Transverse colon (tissue), 4 donors: ENCODE results near the gene NPAS3. TPM values are rescaled to one million over a fixed set of nuclear protein-coding genes. Genes with fewer than 3 reads are reported as not detected.

Experiments used
- DNase-seq: peaks from one replicate; pipeline ENCODE4 v3.0.0-alpha.2; 2019
- H3K27ac ChIP-seq, 4 donors: fragments of 200-600 bp; sonication (generic); 2 replicates each; pipeline ENCODE4 v1.5.1; 2016 to 2018; ENCODE audit warnings: inconsistent platforms in 4 of 4
- H3K27me3 ChIP-seq: fragments of 200-600 bp; sonication (generic); 2 replicates; pipeline ENCODE4 v1.5.1; 2017; ENCODE audit warnings: inconsistent platforms
- H3K36me3 ChIP-seq, 4 donors: fragments of 200-600 bp; sonication (generic); 2 replicates each; pipeline ENCODE4 v1.5.1; 2017 to 2019; ENCODE audit warnings: inconsistent platforms in 4 of 4
- H3K4me1 ChIP-seq, 4 donors: fragments of 200-600 bp; sonication (generic); 2 replicates each; pipeline ENCODE4 v1.5.1; 2017 to 2020; ENCODE audit warnings: inconsistent platforms in 4 of 4
- H3K4me3 ChIP-seq, 4 donors: fragments of 200-600 bp; sonication (generic); 1 replicate in 1 of 4; 2 replicates in 3 of 4; pipeline versions ENCODE4 v1.5.1 to v1.6.1; 2017 to 2019; ENCODE audit warnings: inconsistent platforms in 4 of 4
- H3K9me3 ChIP-seq, 2 donors: fragments of 200-600 bp; sonication (generic); 2 replicates each; pipeline ENCODE4 v1.5.1; 2017 to 2019; ENCODE audit warnings: inconsistent platforms in 2 of 2
- CTCF ChIP-seq, 5 experiments: fragments of 200-600 bp in 3 of 5; fragments of 450-650 bp in 2 of 5; sonication (generic) in 3 of 5; IDR thresholded peaks; 1 replicate in 2 of 5; 2 replicates in 3 of 5; pipeline ENCODE4 v1.5.1; 2016 to 2017; ENCODE audit warnings: antibody characterized with exemption in 5 of 5, inconsistent platforms in 3 of 5, mild to moderate bottlenecking in 2 of 5, moderate library complexity in 1 of 5
- EP300 ChIP-seq: sonication (generic); formaldehyde crosslinking; IDR thresholded peaks from one replicate; pipeline ENCODE4 v1.6.1; 2017; ENCODE audit warnings: antibody characterized with exemption, low read depth
- POLR2A ChIP-seq: fragments of 450-650 bp; IDR thresholded peaks from one replicate; pipeline ENCODE4 v1.6.1; 2016; ENCODE audit warnings: antibody characterized with exemption, mild to moderate bottlenecking, moderate library complexity
- POLR2AphosphoS5 ChIP-seq, 3 donors: sonication (generic); formaldehyde crosslinking; IDR thresholded peaks; one replicate each; pipeline ENCODE4 v1.6.1; 2016; ENCODE audit warnings: antibody characterized with exemption in 3 of 3
- WGBS, 2 donors: methylation state at CpG; one replicate each; pipeline ENCODE4 v1.1.5; 2018; ENCODE audit warnings: low coverage in 1 of 2; 5-methylcytosine and 5-hydroxymethylcytosine counted together
- in situ Hi-C, 4 donors: fragments of 200-750 bp; cut with MboI; loops; one replicate each; pipeline versions ENCODE4 v1.15.0 to v1.15.1; 2017; ENCODE audit warnings: low sequenced_read_pairs in 3 of 4, low pct_ligation_motif_present in 1 of 4, low pct_unique_long_range_greater_than_20kb in 1 of 4
- intact Hi-C: fragments of 100-400 bp; cut with DNase I; formaldehyde crosslinking; loops from one replicate; pipeline ENCODE4 v1.15.1; 2023; ENCODE audit warnings: low total_unique reads
- total RNA-seq, 4 donors: library from RNA; depleted of rRNA; stranded (reverse); fragments of >200 nt; gene quantifications; one replicate each; pipeline ENCODE4 v1.1.0, GENCODE V29; 2016

The NPAS3 gene
- total RNA-seq, 4 donors from 2014 or later = 0.96 to 6.4 (median 1.8) TPM

GRCh38 chr14:33186656-33187055 lies 248.0 kb downstream of the NPAS3 start:
- no peaks in the 10 kb centered on the region for H3K36me3 ChIP-seq
- H3K27me3 ChIP-seq = no peaks in the 10 kb centered on the region
- no peak for DNase-seq
- in situ Hi-C loops = loop anchor here in 1 of 4 donors (25.0 kb wide), 1 partner anchor 601 kb away; no protein-coding TSS in a partner anchor
- no peaks in the 10 kb centered on the region for H3K4me1 ChIP-seq
- H3K9me3 ChIP-seq = no peaks in the 10 kb centered on the region
- no peak for TF ChIP-seq EP300
- no peak for TF ChIP-seq POLR2AphosphoS5 (IDR thresholded peaks at IDR 0.05)
- no peak for TF ChIP-seq CTCF (IDR thresholded peaks at IDR 0.05)
- TF ChIP-seq POLR2A = no peak
- intact Hi-C loops = no loop called here
- no peak overlapping the region for H3K27ac ChIP-seq
- no peak overlapping the region for H3K4me3 ChIP-seq

- in situ Hi-C loops = loop anchor here in 1 of 4 donors (25.0 kb wide), 1 partner anchor 598 kb away; no protein-coding TSS in a partner anchor
- 83 to 85% methylated on average over 2 of the region's 2 CpGs for WGBS, 2 donors
- no peak for DNase-seq
- no peaks in the 10 kb centered on the region for H3K36me3 ChIP-seq
- H3K27me3 ChIP-seq = no peaks in the 10 kb centered on the region
- no peak overlapping the region for H3K4me3 ChIP-seq
- no peaks in the 10 kb centered on the region for H3K4me1 ChIP-seq
- no peaks in the 10 kb centered on the region for H3K9me3 ChIP-seq
- intact Hi-C loops = no loop called here
- H3K27ac ChIP-seq = no peak overlapping the region
- TF ChIP-seq POLR2A (no peak), POLR2AphosphoS5 (IDR thresholded peaks at IDR 0.05) (no peak)
Measured at GRCh38 chr14:33188880-33189279, 250.2 kb downstream of the NPAS3 start.

- no peak for DNase-seq
- Histone ChIP-seq H3K27ac (no peak overlapping the region), H3K4me1 (no peaks in the 10 kb centered on the region), H3K9me3 (no peaks in the 10 kb centered on the region), H3K4me3 (no peak overlapping the region), H3K36me3 (no peaks in the 10 kb centered on the region), H3K27me3 (no peaks in the 10 kb centered on the region)
- in situ Hi-C loops = loop anchor here in 1 of 4 donors (25.0 kb wide), 1 partner anchor 595 kb away; no protein-coding TSS in a partner anchor
- intact Hi-C loops = no loop called here
- TF ChIP-seq CTCF (IDR thresholded peaks at IDR 0.05) (no peak), POLR2AphosphoS5 (IDR thresholded peaks at IDR 0.05) (no peak), EP300 (no peak), POLR2A (no peak)
Measured at GRCh38 chr14:33191855-33192254, 253.2 kb downstream of the NPAS3 start.

GRCh38 chr14:33194551-33194950 lies 255.9 kb downstream of the NPAS3 start:
- TF ChIP-seq POLR2AphosphoS5 (IDR thresholded peaks at IDR 0.05) (no peak), CTCF (IDR thresholded peaks at IDR 0.05) (no peak), EP300 (no peak), POLR2A (no peak)
- in situ Hi-C loops (loop anchor here in 1 of 4 donors (25.0 kb wide), 1 partner anchor 593 kb away; no protein-coding TSS in a partner anchor), intact Hi-C loops (no loop called here)
- no peak for DNase-seq
- Histone ChIP-seq H3K27me3 (no peaks in the 10 kb centered on the region), H3K36me3 (no peaks in the 10 kb centered on the region), H3K9me3 (no peaks in the 10 kb centered on the region), H3K4me3 (no peak overlapping the region), H3K27ac (no peak overlapping the region), H3K4me1 (no peaks in the 10 kb centered on the region)
- 93 to 96% methylated on average over 3 to 4 of the region's 4 CpGs for WGBS, 2 donors

- intact Hi-C loops (no loop called here), in situ Hi-C loops (loop anchor here in 1 of 4 donors (25.0 kb wide), 1 partner anchor 589 kb away; no protein-coding TSS in a partner anchor)
- Histone ChIP-seq H3K36me3 (no peaks in the 10 kb centered on the region), H3K4me1 (no peaks in the 10 kb centered on the region), H3K9me3 (no peaks in the 10 kb centered on the region), H3K27me3 (no peaks in the 10 kb centered on the region), H3K4me3 (no peak overlapping the region), H3K27ac (no peak overlapping the region)
- DNase-seq = no peak
- TF ChIP-seq CTCF (IDR thresholded peaks at IDR 0.05) = no peak
- TF ChIP-seq POLR2A = no peak
- TF ChIP-seq POLR2AphosphoS5 (IDR thresholded peaks at IDR 0.05) = no peak
- no peak for TF ChIP-seq EP300
- WGBS, 2 donors = 96% methylated on average over 13 of the region's 25 CpGs; no CpG with 5 or more reads in 1 of the 2 donors
Measured at GRCh38 chr14:33198684-33199083, 260.0 kb downstream of the NPAS3 start.
